GM23338 (cell line): Measurements from ENCODE around the gene TMEM147.

Experiments used
- EZH2phosphoT487 ChIP-seq: fragments of 200-600 bp; sonication (generic); IDR thresholded peaks from one replicate; pipeline ENCODE4 v1.8.1; 2018; ENCODE audit warnings: antibody characterized with exemption; ENCODE audit not compliant: unreplicated experiment
- NANOG ChIP-seq: IDR thresholded peaks from 2 replicates; pipeline ENCODE4 v1.6.1; 2016; ENCODE audit warnings: antibody characterized with exemption, borderline replicate concordance
- TF ChIP-seq, protein P1 (sequence below), 2 experiments: fragments of 200-600 bp in 1 of 2; sonication (generic) in 1 of 2; conservative IDR thresholded peaks; 2 replicates each; pipeline versions ENCODE4 v1.5.1 to v1.6.1; 2016 to 2017; ENCODE audit warnings: antibody characterized with exemption in 2 of 2, low read depth in 2 of 2, mild to moderate bottlenecking in 2 of 2, moderate library complexity in 1 of 2
- TF ChIP-seq, protein P2 (sequence below): IDR thresholded peaks from one replicate; pipeline ENCODE4 v1.6.1; 2018; ENCODE audit warnings: antibody characterized with exemption; ENCODE audit not compliant: unreplicated experiment

DNA sequence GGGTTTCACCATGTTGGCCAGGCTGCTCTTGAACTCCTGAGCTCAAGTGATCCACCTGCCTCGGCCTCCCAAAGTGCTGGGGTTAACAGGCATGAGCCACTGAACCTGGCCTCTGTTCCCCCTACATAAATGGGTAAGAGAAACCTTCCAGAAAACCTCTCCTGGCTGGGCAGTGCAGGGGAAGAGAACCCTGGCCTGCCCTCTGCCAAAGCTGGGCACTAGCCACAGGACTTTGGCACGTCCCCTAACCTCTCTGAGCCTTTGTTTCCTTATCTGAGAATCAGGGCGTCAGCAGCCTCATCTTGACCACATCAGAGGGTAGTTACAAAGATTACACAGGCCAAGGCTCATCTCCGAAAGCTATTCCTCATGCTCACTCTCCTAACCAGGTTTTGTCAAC lies 19.6 kb upstream of the TMEM147 start:
- TF ChIP-seq, protein P1, sequence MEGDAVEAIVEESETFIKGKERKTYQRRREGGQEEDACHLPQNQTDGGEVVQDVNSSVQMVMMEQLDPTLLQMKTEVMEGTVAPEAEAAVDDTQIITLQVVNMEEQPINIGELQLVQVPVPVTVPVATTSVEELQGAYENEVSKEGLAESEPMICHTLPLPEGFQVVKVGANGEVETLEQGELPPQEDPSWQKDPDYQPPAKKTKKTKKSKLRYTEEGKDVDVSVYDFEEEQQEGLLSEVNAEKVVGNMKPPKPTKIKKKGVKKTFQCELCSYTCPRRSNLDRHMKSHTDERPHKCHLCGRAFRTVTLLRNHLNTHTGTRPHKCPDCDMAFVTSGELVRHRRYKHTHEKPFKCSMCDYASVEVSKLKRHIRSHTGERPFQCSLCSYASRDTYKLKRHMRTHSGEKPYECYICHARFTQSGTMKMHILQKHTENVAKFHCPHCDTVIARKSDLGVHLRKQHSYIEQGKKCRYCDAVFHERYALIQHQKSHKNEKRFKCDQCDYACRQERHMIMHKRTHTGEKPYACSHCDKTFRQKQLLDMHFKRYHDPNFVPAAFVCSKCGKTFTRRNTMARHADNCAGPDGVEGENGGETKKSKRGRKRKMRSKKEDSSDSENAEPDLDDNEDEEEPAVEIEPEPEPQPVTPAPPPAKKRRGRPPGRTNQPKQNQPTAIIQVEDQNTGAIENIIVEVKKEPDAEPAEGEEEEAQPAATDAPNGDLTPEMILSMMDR (conservative IDR thresholded peaks at IDR 0.05; ENCODE audit: low read depth in 2 of 2): no peak
- TF ChIP-seq, protein P2, sequence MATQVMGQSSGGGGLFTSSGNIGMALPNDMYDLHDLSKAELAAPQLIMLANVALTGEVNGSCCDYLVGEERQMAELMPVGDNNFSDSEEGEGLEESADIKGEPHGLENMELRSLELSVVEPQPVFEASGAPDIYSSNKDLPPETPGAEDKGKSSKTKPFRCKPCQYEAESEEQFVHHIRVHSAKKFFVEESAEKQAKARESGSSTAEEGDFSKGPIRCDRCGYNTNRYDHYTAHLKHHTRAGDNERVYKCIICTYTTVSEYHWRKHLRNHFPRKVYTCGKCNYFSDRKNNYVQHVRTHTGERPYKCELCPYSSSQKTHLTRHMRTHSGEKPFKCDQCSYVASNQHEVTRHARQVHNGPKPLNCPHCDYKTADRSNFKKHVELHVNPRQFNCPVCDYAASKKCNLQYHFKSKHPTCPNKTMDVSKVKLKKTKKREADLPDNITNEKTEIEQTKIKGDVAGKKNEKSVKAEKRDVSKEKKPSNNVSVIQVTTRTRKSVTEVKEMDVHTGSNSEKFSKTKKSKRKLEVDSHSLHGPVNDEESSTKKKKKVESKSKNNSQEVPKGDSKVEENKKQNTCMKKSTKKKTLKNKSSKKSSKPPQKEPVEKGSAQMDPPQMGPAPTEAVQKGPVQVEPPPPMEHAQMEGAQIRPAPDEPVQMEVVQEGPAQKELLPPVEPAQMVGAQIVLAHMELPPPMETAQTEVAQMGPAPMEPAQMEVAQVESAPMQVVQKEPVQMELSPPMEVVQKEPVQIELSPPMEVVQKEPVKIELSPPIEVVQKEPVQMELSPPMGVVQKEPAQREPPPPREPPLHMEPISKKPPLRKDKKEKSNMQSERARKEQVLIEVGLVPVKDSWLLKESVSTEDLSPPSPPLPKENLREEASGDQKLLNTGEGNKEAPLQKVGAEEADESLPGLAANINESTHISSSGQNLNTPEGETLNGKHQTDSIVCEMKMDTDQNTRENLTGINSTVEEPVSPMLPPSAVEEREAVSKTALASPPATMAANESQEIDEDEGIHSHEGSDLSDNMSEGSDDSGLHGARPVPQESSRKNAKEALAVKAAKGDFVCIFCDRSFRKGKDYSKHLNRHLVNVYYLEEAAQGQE: no peak
- TF ChIP-seq EZH2phosphoT487: no peak
- TF ChIP-seq NANOG: no peak
